Transverse colon (tissue), 3 donors: Measurements from ENCODE around the gene C1QC.

Experiments used
- EP300 ChIP-seq: sonication (generic); formaldehyde crosslinking; IDR thresholded peaks from one replicate; pipeline ENCODE4 v1.6.1; 2017; ENCODE audit warnings: antibody characterized with exemption, low read depth
- POLR2A ChIP-seq: fragments of 450-650 bp; IDR thresholded peaks from one replicate; pipeline ENCODE4 v1.6.1; 2016; ENCODE audit warnings: antibody characterized with exemption, mild to moderate bottlenecking, moderate library complexity
- TF ChIP-seq, protein P1 (sequence below), 5 experiments: fragments of 200-600 bp in 3 of 5; fragments of 450-650 bp in 2 of 5; sonication (generic) in 3 of 5; IDR thresholded peaks; 1 replicate in 2 of 5; 2 replicates in 3 of 5; pipeline ENCODE4 v1.5.1; 2016 to 2017; ENCODE audit warnings: antibody characterized with exemption in 5 of 5, inconsistent platforms in 3 of 5, mild to moderate bottlenecking in 2 of 5, moderate library complexity in 1 of 5

DNA sequence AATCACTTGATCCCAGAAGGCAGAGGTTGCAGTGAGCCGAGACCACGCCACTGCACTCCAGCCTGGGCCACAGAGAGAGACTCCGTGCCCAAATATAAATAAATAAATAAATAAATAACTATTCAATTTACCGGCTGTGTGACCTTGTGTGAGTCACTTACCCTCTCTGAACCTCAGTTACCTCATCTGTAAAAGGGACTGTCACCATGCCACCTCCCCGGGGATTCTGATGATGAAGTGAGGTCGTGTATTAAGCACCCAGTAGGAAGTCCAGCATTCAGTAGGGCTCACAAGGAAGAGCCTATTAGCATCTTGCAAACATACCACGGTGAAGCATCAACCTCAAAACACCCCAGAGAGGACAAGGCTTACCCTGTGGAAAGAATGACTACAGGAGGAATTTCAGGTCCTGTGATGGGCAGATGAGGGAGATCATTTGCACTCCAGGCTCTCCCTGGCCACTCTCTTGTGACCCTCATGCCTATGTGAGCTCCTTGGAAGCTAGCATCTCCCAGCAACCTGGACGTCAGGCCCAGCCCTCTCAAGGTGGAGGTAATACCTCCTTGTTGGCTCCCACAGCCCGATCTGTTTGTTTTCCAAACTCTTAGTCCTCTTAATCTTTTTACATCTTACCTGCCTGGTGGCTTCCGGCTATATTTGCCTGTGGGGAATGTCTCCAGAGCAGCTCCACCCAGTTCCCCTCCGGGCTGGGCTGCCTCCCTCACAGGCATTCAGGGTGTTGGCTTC, 14.6 kb upstream of the C1QC start:
- TF ChIP-seq POLR2A = no peak
- TF ChIP-seq, protein P1, sequence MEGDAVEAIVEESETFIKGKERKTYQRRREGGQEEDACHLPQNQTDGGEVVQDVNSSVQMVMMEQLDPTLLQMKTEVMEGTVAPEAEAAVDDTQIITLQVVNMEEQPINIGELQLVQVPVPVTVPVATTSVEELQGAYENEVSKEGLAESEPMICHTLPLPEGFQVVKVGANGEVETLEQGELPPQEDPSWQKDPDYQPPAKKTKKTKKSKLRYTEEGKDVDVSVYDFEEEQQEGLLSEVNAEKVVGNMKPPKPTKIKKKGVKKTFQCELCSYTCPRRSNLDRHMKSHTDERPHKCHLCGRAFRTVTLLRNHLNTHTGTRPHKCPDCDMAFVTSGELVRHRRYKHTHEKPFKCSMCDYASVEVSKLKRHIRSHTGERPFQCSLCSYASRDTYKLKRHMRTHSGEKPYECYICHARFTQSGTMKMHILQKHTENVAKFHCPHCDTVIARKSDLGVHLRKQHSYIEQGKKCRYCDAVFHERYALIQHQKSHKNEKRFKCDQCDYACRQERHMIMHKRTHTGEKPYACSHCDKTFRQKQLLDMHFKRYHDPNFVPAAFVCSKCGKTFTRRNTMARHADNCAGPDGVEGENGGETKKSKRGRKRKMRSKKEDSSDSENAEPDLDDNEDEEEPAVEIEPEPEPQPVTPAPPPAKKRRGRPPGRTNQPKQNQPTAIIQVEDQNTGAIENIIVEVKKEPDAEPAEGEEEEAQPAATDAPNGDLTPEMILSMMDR (IDR thresholded peaks at IDR 0.05) = no peak
- no peak for TF ChIP-seq EP300
